A673 (cell line): Measurements from ENCODE around the gene ZBTB20.

Source experiments
- CTCF ChIP-seq: fragments of 300-800, 200-600 bp; sonication (generic); conservative IDR thresholded peaks from 2 replicates; pipeline ENCODE4 v1.5.1; 2017; ENCODE audit warnings: low read depth, mild to moderate bottlenecking, antibody characterized with exemption, low read length, moderate library complexity, mixed read lengths
- EZH2 ChIP-seq: fragments of 200-600 bp; sonication (generic); IDR thresholded peaks from 2 replicates; pipeline ENCODE4 v1.6.1; 2017; ENCODE audit warnings: borderline replicate concordance, low read depth, mild to moderate bottlenecking, mixed read lengths, antibody characterized with exemption, low read length; ENCODE audit not compliant: poor library complexity, severe bottlenecking

- TF ChIP-seq CTCF = no peak
- no peak for TF ChIP-seq EZH2
These were observed 705.7 kb downstream of the ZBTB20 start for GRCh38 chr3:114441386-114441785.
